GM23338 (cell line): ENCODE data around the gene C15orf40. TPM values are rescaled to one million over a fixed set of nuclear protein-coding genes. Genes with fewer than 3 reads are reported as not detected.

Experiments used
- ATAC-seq: fragments of 200-7000 bp; cut with Tn5 transposase; 3 replicates; pipeline ENCODE4 v1.9.1; 2020
- DNase-seq: peaks from one replicate; pipeline ENCODE4 v3.0.0-alpha.2; 2015; ENCODE audit warnings: low spot score
- H2AFZ ChIP-seq: fragments of 200-600 bp; sonication (generic); 2 replicates; pipeline ENCODE4 v1.8.0; 2016; ENCODE audit warnings: antibody characterized with exemption, mild to moderate bottlenecking, moderate library complexity
- H3F3A ChIP-seq: fragments of 200-600 bp; sonication (generic); replicated peaks from 2 replicates; pipeline ENCODE4 v1.8.0; 2017; ENCODE audit warnings: antibody characterized with exemption, mixed run types, low read depth
- H3K27ac ChIP-seq: fragments of 200-600 bp; sonication (generic); 2 replicates; pipeline ENCODE4 v1.6.1; 2016; ENCODE audit warnings: low read depth
- H3K27me3 ChIP-seq: fragments of 200-600 bp; sonication (generic); 2 replicates; pipeline ENCODE4 v1.8.0; 2016; ENCODE audit warnings: mild to moderate bottlenecking, mixed run types, moderate library complexity; ENCODE audit not compliant: insufficient read depth
- H3K36me3 ChIP-seq: fragments of 200-600 bp; sonication (generic); 2 replicates; pipeline ENCODE4 v1.8.0; 2016; ENCODE audit warnings: mild to moderate bottlenecking; ENCODE audit not compliant: insufficient read depth
- H3K4me1 ChIP-seq: fragments of 200-600 bp; sonication (generic); 2 replicates; pipeline ENCODE4 v1.8.0; 2016; ENCODE audit warnings: mild to moderate bottlenecking, moderate library complexity; ENCODE audit not compliant: insufficient read depth
- H3K4me2 ChIP-seq: fragments of 200-600 bp; sonication (generic); 2 replicates; pipeline ENCODE4 v1.7.1; 2017; ENCODE audit warnings: mixed run types
- H3K4me3 ChIP-seq: fragments of 200-600 bp; sonication (generic); 2 replicates; pipeline ENCODE4 v1.6.1; 2016; ENCODE audit warnings: mixed run types
- H3K79me2 ChIP-seq: fragments of 200-600 bp; sonication (generic); replicated peaks from 2 replicates; pipeline ENCODE4 v1.8.0; 2017; ENCODE audit warnings: mild to moderate bottlenecking; ENCODE audit not compliant: insufficient read depth
- H3K9me2 ChIP-seq: fragments of 200-600 bp; sonication (generic); 2 replicates; pipeline ENCODE4 v1.8.0; 2017; ENCODE audit not compliant: insufficient read depth
- H4K20me1 ChIP-seq: fragments of 200-600 bp; sonication (generic); replicated peaks from 2 replicates; pipeline ENCODE4 v1.8.0; 2017; ENCODE audit warnings: mild to moderate bottlenecking; ENCODE audit not compliant: insufficient read depth
- H3K27ac Mint-ChIP-seq: 2 replicates; pipeline ENCODE4 v1.8.0; 2020; ENCODE audit warnings: inconsistent platforms, mild to moderate bottlenecking, moderate library complexity, mixed read lengths
- H3K27me3 Mint-ChIP-seq: 3 replicates; pipeline ENCODE4 v1.8.0; 2022; ENCODE audit warnings: low read depth, mild to moderate bottlenecking, moderate library complexity, mixed read lengths, inconsistent platforms; ENCODE audit not compliant: insufficient read depth, poor library complexity
- H3K36me3 Mint-ChIP-seq: 3 replicates; pipeline ENCODE4 v1.8.0; 2021; ENCODE audit warnings: low read depth, mild to moderate bottlenecking, inconsistent platforms, moderate library complexity, mixed read lengths
- H3K4me1 Mint-ChIP-seq: 3 replicates; pipeline ENCODE4 v1.8.0; 2020; ENCODE audit warnings: mild to moderate bottlenecking, inconsistent platforms, mixed read lengths
- H3K4me3 Mint-ChIP-seq: 3 replicates; pipeline ENCODE4 v1.8.0; 2021; ENCODE audit warnings: moderate library complexity, mild to moderate bottlenecking, inconsistent platforms, mixed read lengths
- H3K9me3 Mint-ChIP-seq: 3 replicates; pipeline ENCODE4 v1.8.0; 2020; ENCODE audit warnings: moderate library complexity, mild to moderate bottlenecking, inconsistent platforms, mixed read lengths
- CREB1 ChIP-seq: fragments of 250-450 bp; sonication (Bioruptor Pico); IDR thresholded peaks from 2 replicates; pipeline ENCODE4 v1.5.0; 2020; ENCODE audit warnings: low read depth, mild to moderate bottlenecking, moderate library complexity
- ETS1 ChIP-seq: IDR thresholded peaks from 2 replicates; pipeline ENCODE4 v1.6.1; 2016; ENCODE audit warnings: antibody characterized with exemption
- EZH2phosphoT487 ChIP-seq: fragments of 200-600 bp; sonication (generic); IDR thresholded peaks from one replicate; pipeline ENCODE4 v1.8.1; 2018; ENCODE audit warnings: antibody characterized with exemption; ENCODE audit not compliant: unreplicated experiment
- JUNB ChIP-seq: IDR thresholded peaks from one replicate; pipeline ENCODE4 v1.6.1; 2016; ENCODE audit warnings: antibody characterized with exemption; ENCODE audit not compliant: unreplicated experiment
- NANOG ChIP-seq: IDR thresholded peaks from 2 replicates; pipeline ENCODE4 v1.6.1; 2016; ENCODE audit warnings: antibody characterized with exemption, borderline replicate concordance
- STAT1 ChIP-seq: IDR thresholded peaks from one replicate; pipeline ENCODE4 v1.6.1; 2016; ENCODE audit warnings: antibody characterized with exemption; ENCODE audit not compliant: unreplicated experiment
- ZNF114 ChIP-seq: fragments of 250-450 bp; sonication (Bioruptor Pico); IDR thresholded peaks from 2 replicates; pipeline ENCODE4 v1.5.0; 2020; ENCODE audit warnings: mild to moderate bottlenecking, moderate library complexity
- ZNF331 ChIP-seq: fragments of 250-450 bp; sonication (Bioruptor Pico); IDR thresholded peaks from 2 replicates; pipeline ENCODE4 v1.5.0; 2020; ENCODE audit warnings: low read depth, mild to moderate bottlenecking, moderate library complexity
- polyA plus RNA-seq: library from polyadenylated mRNA; unstranded; fragments of >200 nt; fragmentation: Nextera tagmentation; extraction: Ambion mirVana; gene quantifications from 2 replicates; pipeline ENCODE4 v1.2.1, GENCODE V29; 2016
- total RNA-seq: library from RNA; depleted of rRNA; stranded (reverse); fragments of >200 nt; shearing (Covaris generic); gene quantifications from 2 replicates; pipeline ENCODE4 v1.2.3, GENCODE V29; 2014
- TF ChIP-seq, protein P1 (sequence below): IDR thresholded peaks from one replicate; pipeline ENCODE4 v1.6.1; 2018; ENCODE audit warnings: antibody characterized with exemption; ENCODE audit not compliant: unreplicated experiment
- TF ChIP-seq, protein P2 (sequence below), 2 experiments: fragments of 200-600 bp in 1 of 2; sonication (generic) in 1 of 2; conservative IDR thresholded peaks; 2 replicates each; pipeline versions ENCODE4 v1.5.1 to v1.6.1; 2016 to 2017; ENCODE audit warnings: antibody characterized with exemption in 2 of 2, low read depth in 2 of 2, mild to moderate bottlenecking in 2 of 2, moderate library complexity in 1 of 2

Gene C15orf40
- total and polyA plus RNA-seq, 2 experiments from 2014 or later = 7.3 to 26.3 TPM

- no peak overlapping the region for H2AFZ ChIP-seq
- H3K9me2 ChIP-seq = no peaks in the 10 kb centered on the region
- peaks cover 5% of the 10 kb centered on the region; the same call in 1 of the 3 replicates for H3K4me1 Mint-ChIP-seq
- ATAC-seq (no peak), DNase-seq (no peak)
- no peaks in the 10 kb centered on the region for H4K20me1 ChIP-seq
- no peaks in the 10 kb centered on the region for H3F3A ChIP-seq
- no peak overlapping the region for H3K4me3 ChIP-seq
- H3K4me2 ChIP-seq = no peak overlapping the region
- H3K36me3 ChIP-seq = no peaks in the 10 kb centered on the region
- TF ChIP-seq, protein P1, sequence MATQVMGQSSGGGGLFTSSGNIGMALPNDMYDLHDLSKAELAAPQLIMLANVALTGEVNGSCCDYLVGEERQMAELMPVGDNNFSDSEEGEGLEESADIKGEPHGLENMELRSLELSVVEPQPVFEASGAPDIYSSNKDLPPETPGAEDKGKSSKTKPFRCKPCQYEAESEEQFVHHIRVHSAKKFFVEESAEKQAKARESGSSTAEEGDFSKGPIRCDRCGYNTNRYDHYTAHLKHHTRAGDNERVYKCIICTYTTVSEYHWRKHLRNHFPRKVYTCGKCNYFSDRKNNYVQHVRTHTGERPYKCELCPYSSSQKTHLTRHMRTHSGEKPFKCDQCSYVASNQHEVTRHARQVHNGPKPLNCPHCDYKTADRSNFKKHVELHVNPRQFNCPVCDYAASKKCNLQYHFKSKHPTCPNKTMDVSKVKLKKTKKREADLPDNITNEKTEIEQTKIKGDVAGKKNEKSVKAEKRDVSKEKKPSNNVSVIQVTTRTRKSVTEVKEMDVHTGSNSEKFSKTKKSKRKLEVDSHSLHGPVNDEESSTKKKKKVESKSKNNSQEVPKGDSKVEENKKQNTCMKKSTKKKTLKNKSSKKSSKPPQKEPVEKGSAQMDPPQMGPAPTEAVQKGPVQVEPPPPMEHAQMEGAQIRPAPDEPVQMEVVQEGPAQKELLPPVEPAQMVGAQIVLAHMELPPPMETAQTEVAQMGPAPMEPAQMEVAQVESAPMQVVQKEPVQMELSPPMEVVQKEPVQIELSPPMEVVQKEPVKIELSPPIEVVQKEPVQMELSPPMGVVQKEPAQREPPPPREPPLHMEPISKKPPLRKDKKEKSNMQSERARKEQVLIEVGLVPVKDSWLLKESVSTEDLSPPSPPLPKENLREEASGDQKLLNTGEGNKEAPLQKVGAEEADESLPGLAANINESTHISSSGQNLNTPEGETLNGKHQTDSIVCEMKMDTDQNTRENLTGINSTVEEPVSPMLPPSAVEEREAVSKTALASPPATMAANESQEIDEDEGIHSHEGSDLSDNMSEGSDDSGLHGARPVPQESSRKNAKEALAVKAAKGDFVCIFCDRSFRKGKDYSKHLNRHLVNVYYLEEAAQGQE = no peak
- no peak for TF ChIP-seq ZNF114 (CRISPR knock-in tag)
- H3K9me3 Mint-ChIP-seq = peaks cover 5% of the 10 kb centered on the region; the same call in 2 of the 3 replicates
- H3K27me3 ChIP-seq = no peaks in the 10 kb centered on the region
- peaks cover 15% of the 10 kb centered on the region for H3K36me3 Mint-ChIP-seq
- H3K79me2 ChIP-seq = no peaks in the 10 kb centered on the region
- H3K27me3 Mint-ChIP-seq = peaks cover 4% of the 10 kb centered on the region
- H3K27ac Mint-ChIP-seq = no peak overlapping the region
- H3K4me3 Mint-ChIP-seq = no peak overlapping the region
- no peaks in the 10 kb centered on the region for H3K4me1 ChIP-seq
- H3K27ac ChIP-seq = no peak overlapping the region
Measured at GRCh38 chr15:82995938-82996337, 15.5 kb downstream of the C15orf40 start.

DNA sequence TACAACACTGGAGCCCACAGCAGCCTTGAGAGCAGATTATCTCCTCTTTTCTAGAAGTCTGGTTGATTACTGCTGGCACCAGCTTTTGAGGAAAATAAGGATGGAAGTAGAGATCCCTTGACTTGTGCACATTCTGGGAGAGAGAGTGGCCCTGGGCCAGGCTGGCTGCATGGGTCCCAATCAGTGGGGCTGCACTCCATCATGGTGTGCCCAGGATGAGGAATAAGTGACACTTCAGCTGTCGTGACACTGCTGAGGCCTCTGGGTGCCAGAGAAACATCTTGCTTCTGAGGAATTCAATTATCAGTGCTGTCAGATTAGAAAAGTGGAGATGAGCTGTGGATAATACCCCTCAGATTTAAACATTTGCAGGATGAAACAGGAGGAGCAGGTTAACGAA, 16.4 kb downstream of the C15orf40 start:
- H3K4me3 Mint-ChIP-seq = no peak overlapping the region
- Histone ChIP-seq H3K9me2 (no peaks in the 10 kb centered on the region), H3K79me2 (no peaks in the 10 kb centered on the region), H3K4me2 (no peak overlapping the region), H3K4me1 (no peaks in the 10 kb centered on the region), H4K20me1 (no peaks in the 10 kb centered on the region), H3K36me3 (no peaks in the 10 kb centered on the region), H3K4me3 (no peak overlapping the region), H3K27me3 (no peaks in the 10 kb centered on the region), H3F3A (no peaks in the 10 kb centered on the region), H3K27ac (no peak overlapping the region), H2AFZ (no peak overlapping the region)
- peaks cover 5% of the 10 kb centered on the region; the same call in 2 of the 3 replicates for H3K9me3 Mint-ChIP-seq
- no peak overlapping the region for H3K27ac Mint-ChIP-seq
- H3K36me3 Mint-ChIP-seq = peaks cover 20% of the 10 kb centered on the region
- no peak for DNase-seq
- peaks cover 1% of the 10 kb centered on the region; the same call in 1 of the 3 replicates for H3K4me1 Mint-ChIP-seq
- no peak for ATAC-seq
- H3K27me3 Mint-ChIP-seq = peaks cover 4% of the 10 kb centered on the region
- TF ChIP-seq NANOG = no peak
- no peak for TF ChIP-seq ETS1
- TF ChIP-seq JUNB = no peak
- no peak for TF ChIP-seq CREB1
- no peak for TF ChIP-seq ZNF331 (CRISPR knock-in tag)
- no peak for TF ChIP-seq EZH2phosphoT487
- TF ChIP-seq STAT1 = no peak
- TF ChIP-seq, protein P2, sequence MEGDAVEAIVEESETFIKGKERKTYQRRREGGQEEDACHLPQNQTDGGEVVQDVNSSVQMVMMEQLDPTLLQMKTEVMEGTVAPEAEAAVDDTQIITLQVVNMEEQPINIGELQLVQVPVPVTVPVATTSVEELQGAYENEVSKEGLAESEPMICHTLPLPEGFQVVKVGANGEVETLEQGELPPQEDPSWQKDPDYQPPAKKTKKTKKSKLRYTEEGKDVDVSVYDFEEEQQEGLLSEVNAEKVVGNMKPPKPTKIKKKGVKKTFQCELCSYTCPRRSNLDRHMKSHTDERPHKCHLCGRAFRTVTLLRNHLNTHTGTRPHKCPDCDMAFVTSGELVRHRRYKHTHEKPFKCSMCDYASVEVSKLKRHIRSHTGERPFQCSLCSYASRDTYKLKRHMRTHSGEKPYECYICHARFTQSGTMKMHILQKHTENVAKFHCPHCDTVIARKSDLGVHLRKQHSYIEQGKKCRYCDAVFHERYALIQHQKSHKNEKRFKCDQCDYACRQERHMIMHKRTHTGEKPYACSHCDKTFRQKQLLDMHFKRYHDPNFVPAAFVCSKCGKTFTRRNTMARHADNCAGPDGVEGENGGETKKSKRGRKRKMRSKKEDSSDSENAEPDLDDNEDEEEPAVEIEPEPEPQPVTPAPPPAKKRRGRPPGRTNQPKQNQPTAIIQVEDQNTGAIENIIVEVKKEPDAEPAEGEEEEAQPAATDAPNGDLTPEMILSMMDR (conservative IDR thresholded peaks at IDR 0.05; ENCODE audit: low read depth in 2 of 2) = no peak
